Hematopoietic multipotent progenitor cell treated with erythropoietin and hydrocortisone succinate and interleukin-3 and kit ligand, for 17 days (in vitro differentiated cells): ENCODE data around the gene GUCA2B.

Source experiments
- DNase-seq: peaks from one replicate; pipeline ENCODE4 v3.0.0-alpha.2; 2015; ENCODE audit warnings: low spot score

GUCA2B gene

DNA sequence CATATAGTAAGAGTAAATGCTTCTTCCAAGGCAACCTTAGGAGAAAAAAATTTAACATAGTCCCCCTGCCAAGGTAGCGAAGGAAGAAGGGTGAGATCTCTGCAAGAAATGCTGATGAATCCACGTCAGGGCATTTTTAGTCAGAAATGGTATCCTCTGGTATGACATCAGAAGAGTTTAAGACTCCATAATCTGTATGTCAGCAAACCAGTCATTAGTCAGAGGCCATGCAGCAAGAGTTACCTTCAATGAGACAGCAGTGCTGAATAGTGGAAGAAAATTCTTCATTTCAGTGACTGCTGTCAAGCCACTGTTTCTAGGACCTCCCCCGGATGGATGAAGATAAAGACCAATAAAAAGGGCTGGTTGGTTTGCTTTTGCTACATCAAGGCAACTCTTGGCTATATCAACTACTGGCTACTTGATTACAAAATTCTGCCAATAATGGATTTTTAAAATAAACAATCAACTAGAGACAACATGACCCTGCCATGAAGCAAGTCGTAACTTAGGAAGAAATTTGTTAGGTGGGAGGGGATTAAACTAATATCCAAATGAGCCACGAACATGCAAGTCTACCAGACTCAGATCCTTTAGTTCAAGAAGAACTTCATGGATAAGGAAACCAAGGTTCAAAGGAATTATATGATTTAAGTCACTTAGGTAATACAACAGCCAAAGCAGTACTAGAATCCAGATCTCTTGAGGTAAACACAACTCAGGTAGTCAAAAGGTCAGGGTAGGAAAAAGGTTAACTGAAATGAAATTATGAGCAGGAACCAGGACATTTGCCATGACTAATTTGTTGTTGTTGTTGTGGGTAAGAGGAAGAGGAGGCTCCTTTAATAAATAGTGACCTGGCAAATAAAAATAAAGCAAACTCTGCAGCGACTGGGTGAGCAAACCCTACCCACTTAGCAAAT, 37.0 kb downstream of the GUCA2B start:
- no peak for DNase-seq

GRCh38 chr1:42191319-42191718, 38.1 kb downstream of the GUCA2B start:
- DNase-seq: no peak

DNA sequence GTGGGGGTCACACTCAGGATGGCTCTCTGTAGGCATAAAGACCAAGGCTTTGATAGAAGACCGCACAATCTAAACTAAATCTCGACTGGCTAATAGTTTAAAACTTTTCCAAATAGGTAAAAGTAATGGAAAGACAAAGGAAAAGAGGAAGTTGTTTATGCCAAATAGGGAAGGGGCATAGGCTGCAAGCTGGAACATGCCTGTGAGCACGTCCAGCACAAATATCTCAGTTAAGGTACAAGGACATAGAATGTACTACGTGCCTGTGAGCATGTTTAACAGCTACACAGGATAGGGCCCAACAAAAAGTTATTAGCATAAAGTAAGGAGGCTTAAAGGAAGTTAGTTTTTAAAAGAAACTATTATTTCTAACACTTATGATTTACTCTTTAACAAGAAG, 38.9 kb downstream of the GUCA2B start:
- DNase-seq: no peak

DNA sequence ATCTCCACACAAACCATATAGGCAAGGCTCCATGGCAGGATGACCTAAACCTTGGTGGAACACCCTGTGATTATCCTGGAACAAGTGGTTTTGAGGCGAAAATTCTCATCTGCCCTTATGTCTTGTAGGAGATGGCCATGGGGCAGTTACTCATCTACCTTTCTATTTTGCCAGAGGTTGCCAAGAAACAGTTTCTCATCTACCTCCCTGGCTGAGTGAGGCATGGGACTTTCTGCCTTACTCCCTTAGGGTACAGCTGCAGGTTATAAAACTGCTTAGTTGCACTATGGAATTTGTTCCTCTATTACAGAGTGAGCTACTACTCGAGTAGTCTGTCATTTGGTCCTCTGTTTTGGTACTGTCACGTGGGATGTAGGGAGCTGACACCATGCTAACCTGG, 42.6 kb downstream of the GUCA2B start:
- no peak for DNase-seq

DNA sequence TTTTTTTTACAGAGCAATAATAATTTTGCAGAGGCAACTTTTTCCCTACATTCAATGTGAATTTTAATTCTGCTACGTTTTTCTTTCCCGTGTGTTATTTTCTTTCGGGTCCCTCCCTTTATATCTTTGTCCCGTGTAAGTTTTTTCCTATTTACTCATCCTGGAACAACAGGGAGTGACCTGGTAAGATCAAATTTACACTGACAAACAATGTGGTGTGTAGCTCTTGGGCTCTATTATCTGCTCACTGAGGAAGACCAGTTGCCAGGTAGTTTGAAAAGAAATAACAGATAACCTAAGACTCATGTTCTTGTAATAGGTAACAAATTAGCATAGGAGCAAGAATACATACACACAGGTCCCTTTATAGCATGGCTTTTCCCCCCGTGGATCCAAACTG, 45.0 kb downstream of the GUCA2B start:
- DNase-seq: no peak

GRCh38 chr1:42201986-42202385, 48.8 kb downstream of the GUCA2B start:
- no peak for DNase-seq
